Gastrocnemius medialis (tissue), 4 donors: Measurements from ENCODE around the gene RIPK4.

Source experiments
- POLR2A ChIP-seq, 2 donors: fragments of 450-650 bp; IDR thresholded peaks; one replicate each; pipeline ENCODE4 v1.6.1; 2017; ENCODE audit warnings: antibody characterized with exemption in 2 of 2, mild to moderate bottlenecking in 2 of 2, moderate library complexity in 2 of 2
- TF ChIP-seq, protein P1 (sequence below), 5 experiments: fragments of 450-650 bp in 3 of 5; fragments of 200-600 bp in 2 of 5; sonication (generic) in 2 of 5; IDR thresholded peaks in 4 of 5; conservative IDR thresholded peaks in 1 of 5; 1 replicate in 4 of 5; 2 replicates in 1 of 5; pipeline ENCODE4 v1.5.1; 2016 to 2019; ENCODE audit warnings: antibody characterized with exemption in 5 of 5, mild to moderate bottlenecking in 3 of 5, moderate library complexity in 3 of 5

DNA sequence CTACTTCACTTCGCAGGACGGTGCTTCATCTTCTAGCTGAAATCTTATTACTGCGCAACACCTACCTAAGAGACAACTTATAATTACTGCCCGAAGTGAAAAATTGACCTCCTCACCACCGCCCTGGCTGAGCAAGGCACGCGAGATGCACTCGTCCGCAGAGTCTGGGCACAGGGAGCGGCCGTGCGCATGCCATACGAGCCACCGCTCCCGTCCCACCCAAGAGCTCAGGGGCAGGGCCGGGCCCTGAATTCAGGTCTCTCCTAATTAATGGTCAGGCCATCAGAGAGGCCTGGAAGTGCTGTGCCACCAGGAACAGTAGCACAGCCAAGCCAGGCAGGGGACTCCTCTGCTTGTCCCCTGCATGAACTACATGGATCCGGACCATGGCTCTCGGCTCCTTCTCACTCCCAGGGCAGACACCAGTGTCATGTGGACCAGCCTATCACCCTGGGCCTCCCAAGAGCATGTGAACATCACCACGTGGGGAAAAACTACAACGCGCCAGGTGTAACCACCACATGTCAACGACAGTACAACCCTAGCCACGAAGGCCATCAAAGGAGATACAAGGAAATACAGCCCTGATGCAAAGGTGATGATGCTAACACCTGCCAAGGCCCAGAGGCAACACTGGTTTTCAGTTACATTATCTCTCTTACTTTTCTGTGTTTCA, 11.5 kb downstream of the RIPK4 start:
- TF ChIP-seq, protein P1, sequence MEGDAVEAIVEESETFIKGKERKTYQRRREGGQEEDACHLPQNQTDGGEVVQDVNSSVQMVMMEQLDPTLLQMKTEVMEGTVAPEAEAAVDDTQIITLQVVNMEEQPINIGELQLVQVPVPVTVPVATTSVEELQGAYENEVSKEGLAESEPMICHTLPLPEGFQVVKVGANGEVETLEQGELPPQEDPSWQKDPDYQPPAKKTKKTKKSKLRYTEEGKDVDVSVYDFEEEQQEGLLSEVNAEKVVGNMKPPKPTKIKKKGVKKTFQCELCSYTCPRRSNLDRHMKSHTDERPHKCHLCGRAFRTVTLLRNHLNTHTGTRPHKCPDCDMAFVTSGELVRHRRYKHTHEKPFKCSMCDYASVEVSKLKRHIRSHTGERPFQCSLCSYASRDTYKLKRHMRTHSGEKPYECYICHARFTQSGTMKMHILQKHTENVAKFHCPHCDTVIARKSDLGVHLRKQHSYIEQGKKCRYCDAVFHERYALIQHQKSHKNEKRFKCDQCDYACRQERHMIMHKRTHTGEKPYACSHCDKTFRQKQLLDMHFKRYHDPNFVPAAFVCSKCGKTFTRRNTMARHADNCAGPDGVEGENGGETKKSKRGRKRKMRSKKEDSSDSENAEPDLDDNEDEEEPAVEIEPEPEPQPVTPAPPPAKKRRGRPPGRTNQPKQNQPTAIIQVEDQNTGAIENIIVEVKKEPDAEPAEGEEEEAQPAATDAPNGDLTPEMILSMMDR (IDR thresholded peaks at IDR 0.05 in 4 of 5, conservative IDR thresholded peaks at IDR 0.05 in 1 of 5), result no peak
- no peak for TF ChIP-seq POLR2A (IDR thresholded peaks at IDR 0.05)
